ENCODE measurements around the gene LONRF2.

DNA sequence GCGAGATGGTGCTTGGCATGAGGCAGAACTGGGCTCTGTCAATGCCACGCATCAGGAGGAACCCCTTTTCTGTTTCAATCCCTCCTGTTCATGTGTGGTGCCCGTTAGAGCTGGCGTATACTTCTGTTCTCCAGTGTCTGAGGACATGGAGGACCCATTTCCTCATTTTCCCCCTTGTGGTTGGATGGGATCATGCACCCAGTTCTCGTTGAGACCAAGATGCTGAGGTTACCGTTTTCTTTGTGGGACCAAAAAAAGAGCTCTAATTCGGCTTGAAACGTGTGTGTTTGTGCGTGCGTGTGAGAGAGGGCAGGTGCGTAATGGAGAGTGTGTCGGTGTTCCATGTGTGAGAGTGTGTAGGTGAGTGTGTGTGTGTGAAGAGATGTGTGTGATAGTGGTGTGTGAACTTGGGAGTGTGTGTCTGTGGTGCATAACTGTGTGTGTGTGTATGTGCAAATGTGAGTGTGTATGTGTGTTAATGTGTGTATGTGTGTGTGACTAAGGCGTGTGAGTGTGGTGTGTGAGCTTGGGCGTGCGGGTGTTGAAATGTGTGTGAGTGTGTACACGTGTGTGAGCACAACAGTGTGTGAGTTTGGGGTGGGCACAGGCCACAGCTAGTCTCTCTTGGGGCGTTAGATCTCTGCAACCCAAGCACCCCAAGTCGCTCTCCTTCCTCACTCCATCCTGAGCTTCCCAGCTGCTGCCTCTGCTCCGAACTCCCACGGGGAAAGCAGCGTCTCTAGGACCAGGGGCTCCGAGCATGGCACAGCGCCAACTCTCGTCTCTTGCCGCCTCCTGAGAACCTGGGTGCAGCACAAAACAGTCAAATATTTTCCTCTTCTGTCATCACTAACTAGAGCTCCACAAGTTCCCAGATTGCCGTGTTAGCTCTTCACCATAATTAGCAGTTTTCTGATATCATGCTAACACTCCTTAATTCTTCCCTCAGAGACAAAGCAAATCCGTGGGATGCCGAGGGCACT, 75.8 kb downstream of the LONRF2 start:
- TF ChIP-seq CTCF (conservative IDR thresholded peaks at IDR 0.05; ENCODE audit: low read depth, low read length) (peak; percentile 61), EZH2 (IDR thresholded peaks at IDR 0.05; ENCODE audit: borderline replicate concordance, low read depth, low read length, poor library complexity, severe bottlenecking) (no peak)
